ENCODE measurements around the gene APBB2.

GRCh38 chr4:41024556-41025491 is 189.5 kb downstream of the APBB2 start:
- TF ChIP-seq CTCF (conservative IDR thresholded peaks at IDR 0.05): no peak
- TF ChIP-seq EZH2 (IDR thresholded peaks at IDR 0.05; ENCODE audit: low read depth): no peak
